ENCODE results near the gene C6orf47.

DNA sequence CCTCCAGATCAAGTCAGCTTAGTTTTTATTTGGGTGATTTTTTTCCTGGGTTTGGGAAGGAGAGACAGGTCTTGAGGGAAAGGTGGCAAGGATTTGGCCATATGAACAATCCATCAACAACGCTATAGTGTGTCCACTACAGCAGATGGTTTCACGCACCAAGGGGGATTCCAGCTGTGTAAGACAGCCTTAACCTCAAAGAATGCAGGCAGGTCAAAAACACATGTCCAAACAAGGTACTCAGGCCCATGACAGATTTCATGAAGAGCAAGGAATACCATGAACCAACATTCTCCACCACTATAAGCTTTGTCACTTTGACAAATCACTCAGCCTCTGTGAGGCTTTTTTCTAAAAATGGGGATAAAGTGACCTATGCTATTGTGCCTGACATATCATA, 43.6 kb downstream of the C6orf47 start:
- TF ChIP-seq CTCF (IDR thresholded peaks at IDR 0.05; ENCODE audit: low read length), result no peak
- no peak for TF ChIP-seq EZH2 (optimal IDR thresholded peaks at IDR 0.05; ENCODE audit: low read depth, low read length)
- TF ChIP-seq EZH2phosphoT487 (IDR thresholded peaks at IDR 0.05; ENCODE audit: low read length), result no peak

Measured in MM.1S (cell line).